Prostate gland (tissue), 2 donors: ENCODE results near the gene KCNN4.

ENCODE experiments used
- POLR2A ChIP-seq: fragments of 450-650 bp; IDR thresholded peaks from one replicate; pipeline ENCODE4 v1.6.1; 2016; ENCODE audit warnings: antibody characterized with exemption, mild to moderate bottlenecking
- POLR2AphosphoS5 ChIP-seq: sonication (generic); formaldehyde crosslinking; IDR thresholded peaks from one replicate; pipeline ENCODE4 v1.6.1; 2017; ENCODE audit warnings: antibody characterized with exemption
- TF ChIP-seq, protein P1 (sequence below), 4 experiments: fragments of 200-600 bp in 2 of 4; fragments of 450-650 bp in 2 of 4; sonication (generic) in 2 of 4; IDR thresholded peaks; 1 replicate in 3 of 4; 2 replicates in 1 of 4; pipeline ENCODE4 v1.5.1; 2016 to 2019; ENCODE audit warnings: antibody characterized with exemption in 4 of 4, mild to moderate bottlenecking in 2 of 4, moderate library complexity in 2 of 4

DNA sequence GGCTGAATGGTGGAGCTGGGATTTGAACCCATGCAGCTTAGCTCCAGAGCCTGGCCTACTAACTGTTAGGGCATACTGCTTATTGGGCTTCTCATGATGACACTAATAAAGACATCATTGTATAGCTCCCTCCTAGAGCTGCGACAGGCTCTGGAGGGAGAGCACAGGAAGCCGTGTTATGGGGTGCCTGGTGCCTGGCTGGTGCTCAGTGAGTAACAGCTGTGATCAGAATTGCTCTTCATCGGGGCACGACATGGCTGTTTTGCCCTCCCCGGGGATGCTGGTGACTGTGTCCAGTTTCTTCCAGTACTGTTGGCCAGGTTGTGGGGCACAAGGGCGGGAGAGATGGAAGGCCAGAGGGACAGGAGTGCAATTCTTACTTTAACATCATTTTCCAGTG is 16.3 kb upstream of the KCNN4 start:
- TF ChIP-seq, protein P1, sequence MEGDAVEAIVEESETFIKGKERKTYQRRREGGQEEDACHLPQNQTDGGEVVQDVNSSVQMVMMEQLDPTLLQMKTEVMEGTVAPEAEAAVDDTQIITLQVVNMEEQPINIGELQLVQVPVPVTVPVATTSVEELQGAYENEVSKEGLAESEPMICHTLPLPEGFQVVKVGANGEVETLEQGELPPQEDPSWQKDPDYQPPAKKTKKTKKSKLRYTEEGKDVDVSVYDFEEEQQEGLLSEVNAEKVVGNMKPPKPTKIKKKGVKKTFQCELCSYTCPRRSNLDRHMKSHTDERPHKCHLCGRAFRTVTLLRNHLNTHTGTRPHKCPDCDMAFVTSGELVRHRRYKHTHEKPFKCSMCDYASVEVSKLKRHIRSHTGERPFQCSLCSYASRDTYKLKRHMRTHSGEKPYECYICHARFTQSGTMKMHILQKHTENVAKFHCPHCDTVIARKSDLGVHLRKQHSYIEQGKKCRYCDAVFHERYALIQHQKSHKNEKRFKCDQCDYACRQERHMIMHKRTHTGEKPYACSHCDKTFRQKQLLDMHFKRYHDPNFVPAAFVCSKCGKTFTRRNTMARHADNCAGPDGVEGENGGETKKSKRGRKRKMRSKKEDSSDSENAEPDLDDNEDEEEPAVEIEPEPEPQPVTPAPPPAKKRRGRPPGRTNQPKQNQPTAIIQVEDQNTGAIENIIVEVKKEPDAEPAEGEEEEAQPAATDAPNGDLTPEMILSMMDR (IDR thresholded peaks at IDR 0.05) = no peak
- TF ChIP-seq POLR2A (no peak), POLR2AphosphoS5 (no peak)
